ENCODE results near the gene SSU72. TPM values are rescaled to one million over a fixed set of nuclear protein-coding genes. Genes with fewer than 3 reads are reported as not detected.

Gene SSU72
- total RNA-seq, 4 donors from 2014 or later = 44.0 to 273 (median 78.4) TPM

- Histone ChIP-seq H3K27ac (no peak overlapping the region), H3K36me3 (no peaks in the 10 kb centered on the region), H3K9me3 (no peaks in the 10 kb centered on the region), H3K27me3 (no peaks in the 10 kb centered on the region), H3K4me3 (no peak overlapping the region), H3K4me1 (peaks cover 0 to 7% of the 10 kb centered on the region in 2 donors)
- DNase-seq = no peak
- TF ChIP-seq, protein P1, sequence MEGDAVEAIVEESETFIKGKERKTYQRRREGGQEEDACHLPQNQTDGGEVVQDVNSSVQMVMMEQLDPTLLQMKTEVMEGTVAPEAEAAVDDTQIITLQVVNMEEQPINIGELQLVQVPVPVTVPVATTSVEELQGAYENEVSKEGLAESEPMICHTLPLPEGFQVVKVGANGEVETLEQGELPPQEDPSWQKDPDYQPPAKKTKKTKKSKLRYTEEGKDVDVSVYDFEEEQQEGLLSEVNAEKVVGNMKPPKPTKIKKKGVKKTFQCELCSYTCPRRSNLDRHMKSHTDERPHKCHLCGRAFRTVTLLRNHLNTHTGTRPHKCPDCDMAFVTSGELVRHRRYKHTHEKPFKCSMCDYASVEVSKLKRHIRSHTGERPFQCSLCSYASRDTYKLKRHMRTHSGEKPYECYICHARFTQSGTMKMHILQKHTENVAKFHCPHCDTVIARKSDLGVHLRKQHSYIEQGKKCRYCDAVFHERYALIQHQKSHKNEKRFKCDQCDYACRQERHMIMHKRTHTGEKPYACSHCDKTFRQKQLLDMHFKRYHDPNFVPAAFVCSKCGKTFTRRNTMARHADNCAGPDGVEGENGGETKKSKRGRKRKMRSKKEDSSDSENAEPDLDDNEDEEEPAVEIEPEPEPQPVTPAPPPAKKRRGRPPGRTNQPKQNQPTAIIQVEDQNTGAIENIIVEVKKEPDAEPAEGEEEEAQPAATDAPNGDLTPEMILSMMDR (IDR thresholded peaks at IDR 0.05) = no peak
- TF ChIP-seq POLR2A (IDR thresholded peaks at IDR 0.05) = no peak
- intact Hi-C loops (cut with DNase I; ENCODE audit: low total_unique reads) = no loop called here
These were observed 36.3 kb downstream of the SSU72 start for GRCh38 chr1:1538334-1538733.

- Histone ChIP-seq H3K9me3 (no peaks in the 10 kb centered on the region), H3K36me3 (no peaks in the 10 kb centered on the region), H3K4me1 (peaks cover 0 to 7% of the 10 kb centered on the region in 2 donors), H3K4me3 (no peak overlapping the region), H3K27me3 (no peaks in the 10 kb centered on the region), H3K27ac (no peak overlapping the region)
- intact Hi-C loops (cut with DNase I; ENCODE audit: low total_unique reads) = no loop called here
- TF ChIP-seq POLR2A (IDR thresholded peaks at IDR 0.05) = no peak
- TF ChIP-seq, protein P1 (IDR thresholded peaks at IDR 0.05) = no peak
- no peak for DNase-seq
These were observed 36.9 kb downstream of the SSU72 start for GRCh38 chr1:1537626-1538250.

DNA sequence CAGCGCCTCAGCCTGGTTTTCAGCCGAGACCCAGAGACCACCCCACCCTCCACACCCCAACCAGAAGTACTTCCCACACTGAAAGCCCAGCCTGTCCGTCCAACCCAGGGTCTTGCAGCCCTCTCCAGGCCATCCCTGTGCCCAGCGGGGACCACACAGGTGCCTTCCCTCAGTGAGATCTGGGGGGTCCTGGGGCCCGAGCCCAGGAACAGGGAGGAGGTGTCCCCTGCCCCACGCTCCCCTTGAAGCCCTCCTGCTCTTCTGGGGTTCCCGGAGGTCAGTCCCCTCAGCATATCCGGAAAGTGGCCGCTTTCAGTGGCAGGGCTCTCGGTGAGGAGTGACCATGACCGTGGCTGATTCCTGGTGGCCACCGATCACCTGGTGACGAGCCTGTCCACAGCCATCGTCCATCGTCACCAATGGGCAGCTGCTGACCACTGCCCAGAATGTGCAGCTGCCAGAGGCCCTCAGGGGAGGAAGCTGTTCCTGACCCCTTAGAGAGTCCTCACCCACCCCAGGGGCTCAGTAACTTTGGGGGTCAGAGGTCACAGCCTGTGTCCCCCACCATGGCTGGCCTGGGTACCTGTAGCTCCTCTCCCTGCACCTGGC is 37.6 kb downstream of the SSU72 start:
- TF ChIP-seq, protein P1 (IDR thresholded peaks at IDR 0.05) = no peak
- no peak for TF ChIP-seq POLR2A (IDR thresholded peaks at IDR 0.05)
- Histone ChIP-seq H3K27ac (peak overlapping the region in 1 of 2 donors; percentile 5), H3K36me3 (no peaks in the 10 kb centered on the region)

GRCh38 chr1:1536019-1536937 is 38.4 kb downstream of the SSU72 start:
- H3K4me1 ChIP-seq = peaks cover 0 to 7% of the 10 kb centered on the region in 2 donors
- H3K27me3 ChIP-seq = no peaks in the 10 kb centered on the region
- DNase-seq = no peak
- no peak overlapping the region for H3K4me3 ChIP-seq
- no peaks in the 10 kb centered on the region for H3K36me3 ChIP-seq
- TF ChIP-seq, protein P1 (IDR thresholded peaks at IDR 0.05) = no peak
- TF ChIP-seq POLR2A (IDR thresholded peaks at IDR 0.05) = no peak
- peaks cover 0 to 4% of the 10 kb centered on the region in 2 donors for H3K9me3 ChIP-seq
- H3K27ac ChIP-seq = peak overlapping the region in 1 of 2 donors; percentile 5
- intact Hi-C loops (cut with DNase I; ENCODE audit: low total_unique reads) = no loop called here

More for the DNA sequence above, 37.6 kb downstream of the SSU72 start:
- DNase-seq = no peak
- intact Hi-C loops (cut with DNase I; ENCODE audit: low total_unique reads) = no loop called here
- H3K4me3 ChIP-seq = no peak overlapping the region
- peaks cover 0 to 7% of the 10 kb centered on the region in 2 donors for H3K4me1 ChIP-seq
- no peaks in the 10 kb centered on the region for H3K27me3 ChIP-seq
- H3K9me3 ChIP-seq = no peaks in the 10 kb centered on the region

Data from uterus (tissue), 4 donors.